ENCODE results near the gene CACNA2D3. TPM values are rescaled to one million over a fixed set of nuclear protein-coding genes. Genes with fewer than 3 reads are reported as not detected.

The CACNA2D3 gene
- total and polyA plus RNA-seq, 4 donors = 0.06 to 0.37 (median 0.08) TPM; not detected in 1

DNA sequence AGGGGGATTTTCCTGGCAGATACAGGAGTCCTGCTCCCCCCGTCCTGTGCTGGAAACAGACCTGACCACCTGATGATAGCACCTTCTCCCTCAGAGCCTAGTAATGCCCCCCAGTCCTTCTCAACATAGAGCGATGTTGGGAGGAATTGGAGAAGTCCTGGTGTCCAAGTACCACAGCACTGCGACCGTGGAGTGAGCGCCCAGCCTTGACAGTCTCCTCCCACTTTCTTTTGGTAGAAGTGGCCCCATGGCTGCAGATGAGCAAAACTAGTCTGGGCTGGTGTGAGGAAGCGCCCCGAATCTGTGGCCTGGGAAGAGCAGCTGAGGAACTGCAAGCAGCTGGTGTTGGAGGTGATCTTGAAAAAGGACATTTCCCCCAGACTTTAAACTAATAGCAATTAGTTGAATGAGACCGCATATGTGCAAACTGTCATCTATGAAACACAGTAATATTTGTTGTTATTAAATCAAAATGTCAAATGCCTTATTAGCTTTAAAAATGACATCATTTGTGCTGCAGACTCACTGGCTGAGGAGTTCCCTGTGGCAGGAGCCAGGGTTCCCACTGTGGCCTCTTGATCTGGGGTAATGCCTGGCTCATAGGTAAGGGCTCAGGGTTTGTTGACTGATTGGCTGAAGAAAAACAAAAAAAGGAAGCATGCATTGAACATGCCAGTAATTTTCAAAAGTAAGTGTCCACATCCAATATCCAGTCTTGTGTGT lies 121.8 kb downstream of the CACNA2D3 start:
- no peak overlapping the region for H3K4me3 ChIP-seq (ENCODE audit: low read depth in 1 of 3, low read length in 3 of 3)
- H3K27ac ChIP-seq (ENCODE audit: low read depth in 1 of 2, low read length in 2 of 2) = no peak overlapping the region
- no peak for TF ChIP-seq HNF4A (conservative IDR thresholded peaks at IDR 0.05)
- TF ChIP-seq YY1 (IDR thresholded peaks at IDR 0.05) = no peak
- no peak for TF ChIP-seq TAF1 (conservative IDR thresholded peaks at IDR 0.05)
- H3K9me3 ChIP-seq (ENCODE audit: control insufficient read depth in 4 of 4, low read length in 3 of 4) = peaks cover 0 to 3% (median 0%) of the 10 kb centered on the region in 4 donors
- no peaks in the 10 kb centered on the region for H3K4me1 ChIP-seq (ENCODE audit: control insufficient read depth in 4 of 4, insufficient read depth in 4 of 4, low read length in 3 of 4)
- no peak overlapping the region for H3K9ac ChIP-seq (ENCODE audit: low read depth in 1 of 2, low read length in 2 of 2)
- DNase-seq (ENCODE audit: low spot score) = no peak
- 92% methylated on average over 8 of the region's 8 CpGs for WGBS
- H3K27me3 ChIP-seq (ENCODE audit: control insufficient read depth in 4 of 4, insufficient read depth in 4 of 4, low read length in 3 of 4) = no peaks in the 10 kb centered on the region
- no peaks in the 10 kb centered on the region for H3K36me3 ChIP-seq (ENCODE audit: control insufficient read depth in 4 of 4, insufficient read depth in 3 of 4, low read depth in 1 of 4, low read length in 3 of 4)

DNA sequence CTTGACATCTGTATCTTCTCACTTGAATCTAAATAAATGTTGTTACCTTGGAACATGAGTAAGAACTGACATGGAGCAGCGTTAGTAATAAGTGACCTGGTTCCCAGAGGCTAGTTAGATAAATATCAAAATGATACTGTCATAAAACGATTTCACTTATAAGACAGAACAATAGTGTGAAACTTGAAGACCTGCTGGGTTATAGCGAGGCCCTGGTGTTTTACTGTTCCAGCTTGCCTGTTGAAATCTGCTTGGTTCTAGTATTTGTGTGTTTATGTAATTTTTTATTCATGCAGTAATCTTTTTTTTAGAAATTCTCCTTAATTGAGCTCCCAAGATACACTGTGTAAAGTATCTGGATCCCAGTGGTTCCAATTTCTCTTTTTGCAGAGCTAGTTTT lies 129.4 kb downstream of the CACNA2D3 start:
- H3K4me1 ChIP-seq (ENCODE audit: control insufficient read depth in 4 of 4, insufficient read depth in 4 of 4, low read length in 3 of 4) = no peaks in the 10 kb centered on the region
- H3K4me3 ChIP-seq (ENCODE audit: low read depth in 1 of 3, low read length in 3 of 3) = no peak overlapping the region
- H3K36me3 ChIP-seq (ENCODE audit: control insufficient read depth in 4 of 4, insufficient read depth in 3 of 4, low read depth in 1 of 4, low read length in 3 of 4) = no peaks in the 10 kb centered on the region
- no peak overlapping the region for H3K27ac ChIP-seq (ENCODE audit: low read depth in 1 of 2, low read length in 2 of 2)
- TF ChIP-seq HNF4A (conservative IDR thresholded peaks at IDR 0.05) (no peak), RXRA (IDR thresholded peaks at IDR 0.05) (no peak), HNF4G (IDR thresholded peaks at IDR 0.05) (no peak), EGR1 (IDR thresholded peaks at IDR 0.05; ENCODE audit: low read depth in 2 of 2) (no peak), YY1 (IDR thresholded peaks at IDR 0.05) (no peak), RAD21 (IDR thresholded peaks at IDR 0.05) (no peak), JUND (IDR thresholded peaks at IDR 0.05) (no peak), NR2F2 (IDR thresholded peaks at IDR 0.05) (no peak), TAF1 (conservative IDR thresholded peaks at IDR 0.05) (no peak), CTCF (IDR thresholded peaks at IDR 0.05; ENCODE audit: low read depth, low read length, missing input control) (no peak)
- TF ChIP-seq, protein P1, sequence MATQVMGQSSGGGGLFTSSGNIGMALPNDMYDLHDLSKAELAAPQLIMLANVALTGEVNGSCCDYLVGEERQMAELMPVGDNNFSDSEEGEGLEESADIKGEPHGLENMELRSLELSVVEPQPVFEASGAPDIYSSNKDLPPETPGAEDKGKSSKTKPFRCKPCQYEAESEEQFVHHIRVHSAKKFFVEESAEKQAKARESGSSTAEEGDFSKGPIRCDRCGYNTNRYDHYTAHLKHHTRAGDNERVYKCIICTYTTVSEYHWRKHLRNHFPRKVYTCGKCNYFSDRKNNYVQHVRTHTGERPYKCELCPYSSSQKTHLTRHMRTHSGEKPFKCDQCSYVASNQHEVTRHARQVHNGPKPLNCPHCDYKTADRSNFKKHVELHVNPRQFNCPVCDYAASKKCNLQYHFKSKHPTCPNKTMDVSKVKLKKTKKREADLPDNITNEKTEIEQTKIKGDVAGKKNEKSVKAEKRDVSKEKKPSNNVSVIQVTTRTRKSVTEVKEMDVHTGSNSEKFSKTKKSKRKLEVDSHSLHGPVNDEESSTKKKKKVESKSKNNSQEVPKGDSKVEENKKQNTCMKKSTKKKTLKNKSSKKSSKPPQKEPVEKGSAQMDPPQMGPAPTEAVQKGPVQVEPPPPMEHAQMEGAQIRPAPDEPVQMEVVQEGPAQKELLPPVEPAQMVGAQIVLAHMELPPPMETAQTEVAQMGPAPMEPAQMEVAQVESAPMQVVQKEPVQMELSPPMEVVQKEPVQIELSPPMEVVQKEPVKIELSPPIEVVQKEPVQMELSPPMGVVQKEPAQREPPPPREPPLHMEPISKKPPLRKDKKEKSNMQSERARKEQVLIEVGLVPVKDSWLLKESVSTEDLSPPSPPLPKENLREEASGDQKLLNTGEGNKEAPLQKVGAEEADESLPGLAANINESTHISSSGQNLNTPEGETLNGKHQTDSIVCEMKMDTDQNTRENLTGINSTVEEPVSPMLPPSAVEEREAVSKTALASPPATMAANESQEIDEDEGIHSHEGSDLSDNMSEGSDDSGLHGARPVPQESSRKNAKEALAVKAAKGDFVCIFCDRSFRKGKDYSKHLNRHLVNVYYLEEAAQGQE (IDR thresholded peaks at IDR 0.05) = no peak
- TF ChIP-seq, protein P2, sequence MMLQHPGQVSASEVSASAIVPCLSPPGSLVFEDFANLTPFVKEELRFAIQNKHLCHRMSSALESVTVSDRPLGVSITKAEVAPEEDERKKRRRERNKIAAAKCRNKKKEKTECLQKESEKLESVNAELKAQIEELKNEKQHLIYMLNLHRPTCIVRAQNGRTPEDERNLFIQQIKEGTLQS (IDR thresholded peaks at IDR 0.05) = no peak
- TF ChIP-seq, protein P3, sequence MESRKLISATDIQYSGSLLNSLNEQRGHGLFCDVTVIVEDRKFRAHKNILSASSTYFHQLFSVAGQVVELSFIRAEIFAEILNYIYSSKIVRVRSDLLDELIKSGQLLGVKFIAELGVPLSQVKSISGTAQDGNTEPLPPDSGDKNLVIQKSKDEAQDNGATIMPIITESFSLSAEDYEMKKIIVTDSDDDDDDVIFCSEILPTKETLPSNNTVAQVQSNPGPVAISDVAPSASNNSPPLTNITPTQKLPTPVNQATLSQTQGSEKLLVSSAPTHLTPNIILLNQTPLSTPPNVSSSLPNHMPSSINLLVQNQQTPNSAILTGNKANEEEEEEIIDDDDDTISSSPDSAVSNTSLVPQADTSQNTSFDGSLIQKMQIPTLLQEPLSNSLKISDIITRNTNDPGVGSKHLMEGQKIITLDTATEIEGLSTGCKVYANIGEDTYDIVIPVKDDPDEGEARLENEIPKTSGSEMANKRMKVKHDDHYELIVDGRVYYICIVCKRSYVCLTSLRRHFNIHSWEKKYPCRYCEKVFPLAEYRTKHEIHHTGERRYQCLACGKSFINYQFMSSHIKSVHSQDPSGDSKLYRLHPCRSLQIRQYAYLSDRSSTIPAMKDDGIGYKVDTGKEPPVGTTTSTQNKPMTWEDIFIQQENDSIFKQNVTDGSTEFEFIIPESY (IDR thresholded peaks at IDR 0.05) = no peak
- H3K9ac ChIP-seq (ENCODE audit: low read depth in 1 of 2, low read length in 2 of 2) = no peak overlapping the region
- 68% methylated on average over 3 of the region's 3 CpGs for WGBS
- peaks cover 0 to 4% (median 0%) of the 10 kb centered on the region in 4 donors for H3K27me3 ChIP-seq (ENCODE audit: control insufficient read depth in 4 of 4, insufficient read depth in 4 of 4, low read length in 3 of 4)
- peaks cover 0 to 3% (median 0%) of the 10 kb centered on the region in 4 donors for H3K9me3 ChIP-seq (ENCODE audit: control insufficient read depth in 4 of 4, low read length in 3 of 4)
- no peak for DNase-seq (ENCODE audit: low spot score)
